Left ventricle myocardium inferior (tissue), 1 donor: ENCODE results near the gene TOP1. TPM values are rescaled to one million over a fixed set of nuclear protein-coding genes. Genes with fewer than 3 reads are reported as not detected.

Experiments used
- DNase-seq: peaks from one replicate; pipeline ENCODE4 v3.0.0-alpha.2; 2020
- H3K27ac ChIP-seq: fragments of 200-600 bp; replicated peaks from 2 replicates; pipeline ENCODE4 v1.8.0; 2021
- H3K27me3 ChIP-seq: fragments of 200-600 bp; 2 replicates; pipeline ENCODE4 v1.8.0; 2021; ENCODE audit warnings: low read depth
- H3K36me3 ChIP-seq: fragments of 200-600 bp; 2 replicates; pipeline ENCODE4 v1.8.0; 2021
- H3K4me1 ChIP-seq: fragments of 200-600 bp; 2 replicates; pipeline ENCODE4 v1.8.0; 2021
- H3K4me3 ChIP-seq: fragments of 200-600 bp; 2 replicates; pipeline ENCODE4 v1.8.0; 2021; ENCODE audit warnings: mild to moderate bottlenecking, moderate library complexity
- H3K9me3 ChIP-seq: fragments of 200-600 bp; replicated peaks from 2 replicates; pipeline ENCODE4 v1.8.0; 2021
- intact Hi-C: fragments of 100-400 bp; cut with micrococcal nuclease; formaldehyde crosslinking; loops from one replicate; pipeline ENCODE4 v1.11.0; 2022
- total RNA-seq: library from RNA; stranded (reverse); fragmentation: NEBNext Ultra II Directional; extraction: Animal tissue kit (Norgen Biotek cat#: 25700); gene quantifications from one replicate; pipeline ENCODE4 v1.2.1, GENCODE V29; 2021
- TF ChIP-seq, protein P1 (sequence below): fragments of 200-600 bp; IDR thresholded peaks from 2 replicates; pipeline ENCODE4 v1.8.0; 2021; ENCODE audit warnings: antibody characterized with exemption, mild to moderate bottlenecking, borderline replicate concordance
- donor health status: DM: no; HTN: yes; CAD: no; lungs with severe emphysema.

The TOP1 gene
- total RNA-seq, 1 donor from 2014 or later = 23.9 TPM

DNA sequence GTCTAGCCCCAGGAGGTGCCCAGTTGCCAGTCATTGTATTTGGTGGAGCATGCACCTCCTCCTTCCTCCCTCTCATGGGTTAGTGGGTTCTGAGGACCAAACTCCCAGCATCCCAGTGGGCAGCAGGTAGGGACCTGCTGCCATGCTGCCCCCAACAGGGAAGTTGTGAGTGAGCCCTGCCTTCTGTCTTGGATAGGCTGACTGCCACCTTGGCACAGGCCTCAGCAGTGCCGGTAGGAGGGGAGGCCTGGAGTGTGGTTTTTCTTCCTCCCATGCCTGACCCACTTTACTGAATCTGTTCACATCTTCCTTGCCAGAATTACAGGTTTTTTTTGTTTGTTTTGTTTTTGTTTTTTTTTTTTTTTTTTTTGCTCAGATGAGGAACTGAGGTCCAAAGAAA, 133.3 kb downstream of the TOP1 start:
- no peak for DNase-seq
- no peaks in the 10 kb centered on the region for H3K9me3 ChIP-seq
- H3K27ac ChIP-seq = peak overlapping the region; percentile 8
- H3K27me3 ChIP-seq = no peaks in the 10 kb centered on the region
- H3K36me3 ChIP-seq = peaks cover 67% of the 10 kb centered on the region
- TF ChIP-seq, protein P1, sequence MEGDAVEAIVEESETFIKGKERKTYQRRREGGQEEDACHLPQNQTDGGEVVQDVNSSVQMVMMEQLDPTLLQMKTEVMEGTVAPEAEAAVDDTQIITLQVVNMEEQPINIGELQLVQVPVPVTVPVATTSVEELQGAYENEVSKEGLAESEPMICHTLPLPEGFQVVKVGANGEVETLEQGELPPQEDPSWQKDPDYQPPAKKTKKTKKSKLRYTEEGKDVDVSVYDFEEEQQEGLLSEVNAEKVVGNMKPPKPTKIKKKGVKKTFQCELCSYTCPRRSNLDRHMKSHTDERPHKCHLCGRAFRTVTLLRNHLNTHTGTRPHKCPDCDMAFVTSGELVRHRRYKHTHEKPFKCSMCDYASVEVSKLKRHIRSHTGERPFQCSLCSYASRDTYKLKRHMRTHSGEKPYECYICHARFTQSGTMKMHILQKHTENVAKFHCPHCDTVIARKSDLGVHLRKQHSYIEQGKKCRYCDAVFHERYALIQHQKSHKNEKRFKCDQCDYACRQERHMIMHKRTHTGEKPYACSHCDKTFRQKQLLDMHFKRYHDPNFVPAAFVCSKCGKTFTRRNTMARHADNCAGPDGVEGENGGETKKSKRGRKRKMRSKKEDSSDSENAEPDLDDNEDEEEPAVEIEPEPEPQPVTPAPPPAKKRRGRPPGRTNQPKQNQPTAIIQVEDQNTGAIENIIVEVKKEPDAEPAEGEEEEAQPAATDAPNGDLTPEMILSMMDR = no peak
- H3K4me1 ChIP-seq = peaks cover 51% of the 10 kb centered on the region
- intact Hi-C loops = no loop called here
- H3K4me3 ChIP-seq = no peak overlapping the region

DNA sequence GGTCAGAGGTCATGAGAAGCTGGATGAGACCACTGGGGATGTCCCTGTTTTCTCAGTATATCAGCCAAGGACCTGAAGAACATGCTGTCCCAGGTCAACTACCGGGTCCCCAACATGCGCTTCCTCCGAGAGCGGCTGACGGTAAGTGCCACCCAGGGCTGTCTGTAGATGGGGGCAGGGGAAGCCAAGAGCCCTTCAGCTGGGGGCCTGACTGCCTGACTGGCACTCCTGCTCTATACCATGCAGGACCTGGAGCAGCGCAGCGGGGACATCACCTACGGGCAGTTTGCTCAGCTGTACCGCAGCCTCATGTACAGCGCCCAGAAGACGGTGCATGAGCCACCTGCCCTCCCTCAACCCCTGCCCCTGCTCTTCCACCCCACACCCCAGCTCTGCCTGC, 133.8 kb downstream of the TOP1 start:
- TF ChIP-seq, protein P1 = no peak
- DNase-seq = no peak
- Histone ChIP-seq H3K27me3 (no peaks in the 10 kb centered on the region), H3K4me1 (peaks cover 46% of the 10 kb centered on the region), H3K36me3 (peaks cover 72% of the 10 kb centered on the region), H3K9me3 (no peaks in the 10 kb centered on the region), H3K4me3 (no peak overlapping the region), H3K27ac (peak overlapping the region; percentile 8)
- intact Hi-C loops = no loop called here

DNA sequence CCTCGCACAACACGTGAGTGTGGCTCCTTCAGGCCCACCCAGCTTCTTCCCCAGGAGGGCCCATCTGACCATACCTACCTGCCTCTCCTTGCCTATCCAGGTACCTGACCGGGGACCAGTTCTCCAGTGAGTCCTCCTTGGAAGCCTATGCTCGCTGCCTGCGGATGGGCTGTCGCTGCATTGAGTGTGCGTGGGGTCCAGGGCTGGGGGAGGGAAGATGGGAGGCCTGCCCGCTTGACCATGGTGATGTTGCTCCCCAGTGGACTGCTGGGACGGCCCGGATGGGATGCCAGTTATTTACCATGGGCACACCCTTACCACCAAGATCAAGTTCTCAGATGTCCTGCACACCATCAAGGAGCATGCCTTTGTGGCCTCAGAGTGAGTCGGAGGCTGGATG, 135.2 kb downstream of the TOP1 start:
- intact Hi-C loops = no loop called here
- H3K4me1 ChIP-seq = peaks cover 32% of the 10 kb centered on the region
- TF ChIP-seq, protein P1 = no peak
- no peak for DNase-seq
- H3K9me3 ChIP-seq = no peaks in the 10 kb centered on the region
- no peak overlapping the region for H3K27ac ChIP-seq
- peaks cover 87% of the 10 kb centered on the region for H3K36me3 ChIP-seq
- H3K4me3 ChIP-seq = no peak overlapping the region
- H3K27me3 ChIP-seq = no peaks in the 10 kb centered on the region

GRCh38 chr20:41165001-41165882, 136.6 kb downstream of the TOP1 start:
- TF ChIP-seq, protein P1 = no peak
- H3K4me3 ChIP-seq = no peak overlapping the region
- no peak for DNase-seq
- H3K4me1 ChIP-seq = peaks cover 18% of the 10 kb centered on the region
- H3K36me3 ChIP-seq = peaks cover 93% of the 10 kb centered on the region
- no peaks in the 10 kb centered on the region for H3K9me3 ChIP-seq
- intact Hi-C loops = no loop called here
- H3K27me3 ChIP-seq = no peaks in the 10 kb centered on the region
- no peak overlapping the region for H3K27ac ChIP-seq

GRCh38 chr20:41166201-41167117, 137.8 kb downstream of the TOP1 start:
- Histone ChIP-seq H3K27me3 (no peaks in the 10 kb centered on the region), H3K9me3 (no peaks in the 10 kb centered on the region), H3K4me3 (no peak overlapping the region), H3K36me3 (peaks cover 90% of the 10 kb centered on the region), H3K4me1 (peaks cover 10% of the 10 kb centered on the region), H3K27ac (no peak overlapping the region)
- intact Hi-C loops = no loop called here
- no peak for DNase-seq
- TF ChIP-seq, protein P1 = no peak
